NCI-H1694 (cell line): ENCODE data around the gene S100A4.
A peak's percentile ranks its signal among the peaks of the same experiment; 100 is the strongest.
"Not testable (repeated sequence)": the region's sequence is repeated elsewhere in the genome, so short reads cannot be mapped to it uniquely, and the experiment has no call there.

Experiments
- DNase-seq: peaks from one replicate; lab custom pipeline; 2025; lab: John Stamatoyannopoulos, UW

S100A4 gene

DNA sequence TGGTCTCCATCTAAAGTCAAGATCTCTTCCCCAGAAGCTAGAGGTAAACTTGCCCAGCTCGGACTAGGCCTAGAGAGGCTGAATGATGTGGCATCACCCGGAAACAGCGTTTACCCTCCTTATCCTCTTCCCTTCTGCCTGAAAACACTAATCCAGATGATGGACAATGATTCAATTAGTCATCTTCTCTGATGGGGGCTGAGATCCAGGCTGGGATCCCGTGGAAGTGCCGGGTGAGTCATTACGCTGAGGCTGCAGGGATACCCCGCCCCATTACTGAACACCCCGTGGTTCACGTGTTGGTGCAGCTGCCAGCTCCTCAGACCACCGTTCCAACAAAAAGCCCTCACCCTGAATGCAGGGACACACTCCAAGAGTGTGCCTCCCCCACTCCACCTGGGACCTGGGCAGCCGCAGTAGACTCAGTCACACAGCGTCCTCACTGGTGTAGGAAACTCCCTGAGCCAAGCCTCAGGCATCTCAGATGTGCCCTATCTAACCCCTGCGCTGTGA is 11.9 kb downstream of the S100A4 start:
- peak; percentile 78 for DNase-seq

GRCh38 chr1:153532769-153533599 is 12.6 kb downstream of the S100A4 start:
- DNase-seq: peak; percentile 96

GRCh38 chr1:153532181-153532580 is 13.4 kb downstream of the S100A4 start:
- DNase-seq: no peak

GRCh38 chr1:153531638-153532037 is 14.0 kb downstream of the S100A4 start:
- DNase-seq: no peak

DNA sequence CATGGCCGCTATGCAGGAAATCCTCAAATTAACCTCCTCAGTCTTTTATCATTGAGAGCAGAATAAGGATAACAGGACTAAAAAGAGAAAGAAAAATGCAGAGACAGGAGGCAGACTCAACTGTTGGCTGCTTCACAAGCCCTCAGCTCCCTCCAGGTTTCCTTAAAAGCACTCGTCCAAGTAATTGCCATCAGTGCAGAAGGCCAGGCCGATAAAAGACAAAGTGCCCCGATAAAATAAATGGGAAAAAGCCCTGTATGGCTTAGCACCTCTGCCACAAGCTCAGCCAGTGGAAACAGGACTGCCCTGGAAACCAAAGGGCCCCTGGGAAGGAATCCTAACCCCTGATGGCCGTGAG is 17.9 kb downstream of the S100A4 start:
- no peak for DNase-seq

DNA sequence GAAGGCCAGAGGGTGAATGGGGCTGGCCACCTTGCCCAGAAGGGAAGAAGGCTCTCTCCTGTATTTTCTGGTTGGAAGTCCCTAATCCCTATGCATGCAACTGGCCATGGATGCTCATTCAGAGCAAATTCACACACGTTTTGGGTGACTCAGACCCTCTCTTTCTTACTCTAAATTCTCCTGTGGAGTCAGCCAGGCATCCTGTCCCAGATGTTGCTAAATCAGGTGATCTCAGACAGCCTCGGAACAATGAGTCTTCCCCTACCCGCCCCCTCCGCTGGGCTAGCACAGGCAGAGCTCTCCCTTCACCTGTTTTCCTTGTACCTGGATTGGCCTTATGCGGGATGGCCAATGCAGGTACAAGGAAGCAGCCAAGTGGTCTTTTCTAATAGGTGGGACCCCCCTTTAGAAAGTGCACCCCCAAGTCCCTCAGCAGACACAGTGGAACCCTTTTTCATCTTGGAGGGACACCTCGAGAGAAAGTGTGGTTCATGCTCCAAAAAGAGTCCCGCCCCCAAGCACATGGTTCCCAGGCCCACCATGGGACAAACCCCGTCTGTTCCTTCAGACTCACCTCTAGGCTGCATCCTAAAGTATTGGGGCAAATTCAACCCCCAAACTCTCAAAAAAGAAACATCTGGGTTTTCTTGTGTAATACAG is 18.5 kb downstream of the S100A4 start:
- DNase-seq: no peak

- peak; percentile 69 for DNase-seq
Measured at GRCh38 chr1:153526132-153526543, 19.5 kb downstream of the S100A4 start.

DNA sequence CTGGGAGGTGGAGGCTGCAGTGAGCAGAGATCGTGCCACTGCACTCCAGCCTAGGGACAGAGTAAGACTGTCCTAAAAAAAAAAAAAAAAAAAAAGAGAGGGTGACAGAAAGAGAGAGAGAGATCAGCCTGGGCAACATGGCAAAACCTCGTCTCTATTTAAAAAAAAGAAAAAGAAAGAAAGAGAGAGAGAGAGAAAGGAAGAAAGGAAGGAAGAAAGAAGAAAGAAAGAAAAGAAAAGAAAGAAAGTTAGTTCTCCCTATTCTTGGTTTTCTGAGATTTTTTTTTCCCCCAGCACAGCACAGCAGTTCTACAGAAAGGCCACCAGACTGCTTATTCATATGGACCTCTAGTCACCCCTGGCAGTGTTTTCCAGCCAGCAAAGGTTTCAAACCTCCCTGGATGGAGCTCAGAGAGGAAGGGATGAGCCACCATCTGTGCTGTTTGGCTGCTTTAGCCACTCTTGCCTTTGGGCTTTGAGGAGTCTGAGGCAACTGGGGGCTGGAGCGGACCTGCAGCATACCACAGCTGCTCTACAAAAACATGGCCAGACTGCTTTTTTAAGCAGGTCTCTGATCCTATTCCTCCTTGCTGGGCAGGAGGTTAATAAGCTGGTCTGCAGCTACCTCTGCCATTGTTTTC is 20.4 kb downstream of the S100A4 start:
- peak; percentile 91 for DNase-seq

DNA sequence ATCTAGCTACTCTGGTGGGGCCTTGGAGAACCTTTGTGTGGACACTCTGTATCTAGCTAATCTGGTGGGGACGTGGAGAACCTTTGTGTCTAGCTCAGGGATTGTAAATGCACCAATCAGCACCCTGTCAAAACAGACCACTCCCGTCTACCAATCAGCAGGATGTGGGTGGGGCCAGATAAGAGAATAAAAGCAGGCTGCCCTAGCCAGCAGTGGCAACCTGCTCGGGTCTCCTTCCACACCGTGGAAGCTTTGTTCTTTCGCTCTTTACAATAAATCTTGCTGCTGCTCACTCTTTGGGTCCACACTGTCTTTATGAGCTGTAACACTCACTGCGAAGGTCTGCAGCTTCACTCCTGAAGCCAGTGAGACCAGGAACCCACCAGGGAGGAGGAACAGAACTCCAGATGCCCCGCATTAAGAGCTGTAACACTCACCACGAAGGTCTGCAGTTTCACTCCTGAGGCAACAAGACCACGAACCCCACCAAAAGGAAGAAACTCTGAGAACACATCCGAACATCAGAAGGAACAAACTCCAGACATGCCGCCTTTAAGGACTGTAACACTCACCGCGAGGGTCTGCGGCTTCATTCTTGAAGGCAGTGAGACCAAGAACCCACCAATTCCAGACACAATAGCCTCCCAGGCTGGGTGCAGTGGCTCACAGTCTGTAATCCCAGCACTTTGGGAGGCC is 23.1 kb downstream of the S100A4 start:
- not testable (repeated sequence) for DNase-seq

DNA sequence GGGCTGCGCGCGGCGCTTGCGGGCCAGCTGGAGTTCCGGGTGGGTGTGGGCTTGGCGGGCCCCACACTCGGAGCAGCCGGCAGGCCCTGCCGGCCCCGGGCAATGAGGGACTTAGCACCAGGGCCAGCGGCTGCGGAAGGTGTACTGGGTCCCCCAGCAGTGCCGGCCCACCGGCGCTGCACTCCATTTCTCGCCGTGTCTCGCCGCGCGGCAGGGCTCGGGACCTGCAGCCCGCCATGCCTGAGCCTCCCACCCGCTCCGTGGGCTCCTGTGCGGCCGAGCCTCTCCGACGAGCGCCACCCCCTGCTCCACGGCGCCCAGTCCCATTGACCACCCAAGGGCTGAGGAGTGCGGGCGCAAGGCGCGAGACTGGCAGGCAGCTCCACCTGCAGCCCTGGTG is 23.8 kb downstream of the S100A4 start:
- not testable (repeated sequence) for DNase-seq

DNA sequence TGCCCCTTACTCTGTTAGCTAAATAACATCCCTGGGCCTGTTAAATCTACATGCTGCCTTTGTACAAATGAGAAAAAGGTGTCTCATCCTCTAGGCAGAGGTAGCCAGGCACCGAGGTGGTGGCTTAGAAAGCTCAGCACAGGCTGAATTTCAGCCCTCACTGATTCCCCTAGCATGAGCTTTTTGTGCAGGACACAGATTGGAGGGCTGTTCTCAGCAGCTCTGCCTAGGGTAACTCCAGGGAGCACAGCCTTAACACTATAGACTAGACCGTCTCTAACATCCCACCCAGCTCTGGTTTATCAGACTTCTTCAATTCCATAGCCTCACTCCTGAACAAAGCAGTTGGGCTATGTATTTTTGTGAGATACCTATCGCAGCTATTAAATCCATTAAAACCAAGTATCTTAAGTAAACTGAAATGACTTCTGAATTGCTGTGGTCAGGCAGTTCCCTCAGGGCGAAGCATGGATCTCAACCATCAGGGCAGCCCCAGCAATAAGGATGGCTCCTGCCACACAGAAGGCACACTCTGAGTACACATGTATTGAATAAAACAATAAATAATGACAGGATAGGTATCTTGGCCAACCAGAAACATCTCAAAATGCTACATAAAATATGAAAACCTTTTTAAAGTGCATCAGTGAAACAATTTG is 24.7 kb downstream of the S100A4 start:
- no peak for DNase-seq

GRCh38 chr1:153520137-153520691 is 25.4 kb downstream of the S100A4 start:
- not testable (repeated sequence) for DNase-seq

DNA sequence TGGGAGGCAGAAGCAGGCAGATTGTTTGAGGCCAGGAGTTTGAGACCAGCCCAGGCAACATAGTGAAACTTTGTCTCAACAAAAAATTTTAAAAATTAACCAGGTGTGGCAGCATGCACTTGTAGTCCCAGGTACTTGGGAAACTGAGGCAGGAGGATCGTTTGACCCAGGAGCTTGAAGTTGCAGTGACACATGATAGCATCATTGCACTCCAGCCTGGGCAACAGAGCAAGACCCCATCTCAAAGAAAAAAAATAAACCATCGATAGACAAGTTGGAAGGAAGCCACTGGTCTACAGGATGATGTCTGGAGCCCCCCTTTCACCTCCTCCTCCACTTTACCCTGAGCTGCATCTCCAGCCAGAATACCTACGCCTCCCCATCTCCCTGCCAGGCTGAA is 26.4 kb downstream of the S100A4 start:
- no peak for DNase-seq

- DNase-seq: no peak
Measured at GRCh38 chr1:153515504-153516394, 29.9 kb downstream of the S100A4 start.

GRCh38 chr1:153513666-153514065 is 31.9 kb downstream of the S100A4 start:
- no peak for DNase-seq

- peak; percentile 44 for DNase-seq
Measured at GRCh38 chr1:153513023-153513422, 32.6 kb downstream of the S100A4 start.

DNA sequence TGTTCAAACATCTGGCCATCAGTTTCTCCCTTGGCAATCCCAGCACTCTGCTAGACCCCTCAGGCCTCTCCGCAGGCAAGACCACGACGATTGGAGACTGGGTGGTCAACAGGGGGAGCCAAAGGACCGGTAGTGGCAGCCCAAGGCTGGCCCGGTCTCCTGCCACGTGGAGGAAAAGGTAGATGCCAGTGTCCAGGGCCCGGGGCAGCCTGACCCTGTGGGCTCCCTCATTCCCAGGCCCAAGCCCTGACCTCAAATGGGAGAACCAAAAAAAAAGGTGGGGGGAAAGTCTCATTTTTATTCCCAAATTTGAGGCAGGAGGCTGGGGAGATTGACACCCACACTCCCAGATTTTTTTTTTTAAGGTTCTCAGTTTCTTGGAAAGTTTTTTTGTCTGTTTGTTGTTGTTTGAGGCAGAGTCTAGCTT is 34.6 kb downstream of the S100A4 start:
- peak; percentile 61 for DNase-seq

- peak; percentile 37 for DNase-seq
Measured at GRCh38 chr1:153509729-153510354, 35.8 kb downstream of the S100A4 start.

DNA sequence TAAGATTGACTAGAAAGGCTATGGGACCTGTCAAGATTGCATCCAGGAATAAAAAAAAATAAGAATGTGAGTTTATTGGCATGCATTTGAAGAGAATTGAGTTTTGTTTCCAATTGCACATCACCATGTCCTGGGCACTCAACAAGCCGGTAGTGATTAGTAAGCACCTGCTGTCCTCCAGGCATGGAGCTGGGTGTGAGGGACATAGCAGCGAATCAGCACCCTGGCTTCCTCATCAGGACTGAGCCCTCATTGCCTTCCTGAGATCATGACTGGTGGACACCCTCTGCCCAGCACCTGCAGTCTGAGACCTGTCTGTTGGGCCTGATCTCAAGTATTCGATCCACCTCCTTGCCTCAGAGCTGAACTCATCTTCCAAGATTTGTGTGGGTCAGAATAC is 36.6 kb downstream of the S100A4 start:
- no peak for DNase-seq
